Activated CD8-positive, alpha-beta memory T cell treated with anti-CD3 and anti-CD28 coated beads for 24 hours (primary cell): ENCODE data around the gene DOCK10.

Experiments used
- DNase-seq: peaks from one replicate; pipeline ENCODE4 v3.0.0-alpha.2; 2020

Gene DOCK10

DNA sequence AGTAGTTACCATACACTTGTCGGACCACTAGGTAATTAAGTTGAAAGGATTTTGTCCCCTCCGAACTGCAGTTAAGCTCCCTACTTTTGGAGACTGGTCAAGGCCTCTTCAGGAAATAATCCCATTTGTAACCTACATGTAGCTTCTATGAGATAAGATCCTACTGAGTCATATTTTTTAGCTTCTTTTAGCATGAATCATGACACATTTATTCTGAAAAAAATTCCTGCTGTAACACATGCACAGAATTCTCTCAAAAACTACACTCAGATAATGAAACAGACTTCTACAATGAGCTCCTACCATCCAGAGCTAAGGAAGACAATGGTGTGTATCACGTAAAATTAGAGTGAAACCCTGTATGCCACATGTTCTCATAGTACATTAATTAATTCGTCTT is 225.5 kb downstream of the DOCK10 start:
- no peak for DNase-seq

DNA sequence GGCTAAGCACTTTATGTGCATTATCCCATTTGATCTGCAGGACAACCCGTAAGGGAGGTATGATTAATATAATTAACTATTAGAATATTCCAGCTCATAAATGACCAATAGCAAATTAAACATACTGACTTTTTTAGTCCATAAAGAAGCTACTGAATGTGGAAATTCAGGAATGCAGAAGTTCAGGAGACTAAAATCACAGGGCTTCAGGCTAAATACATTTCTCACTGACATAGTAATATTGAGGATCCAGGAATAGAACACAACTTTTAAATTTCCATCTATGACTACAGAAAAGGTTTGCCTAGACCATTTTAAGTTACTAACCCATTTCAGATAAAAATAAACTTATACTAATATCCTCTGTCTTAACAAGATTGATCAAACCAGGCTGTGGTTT is 228.7 kb downstream of the DOCK10 start:
- no peak for DNase-seq

DNA sequence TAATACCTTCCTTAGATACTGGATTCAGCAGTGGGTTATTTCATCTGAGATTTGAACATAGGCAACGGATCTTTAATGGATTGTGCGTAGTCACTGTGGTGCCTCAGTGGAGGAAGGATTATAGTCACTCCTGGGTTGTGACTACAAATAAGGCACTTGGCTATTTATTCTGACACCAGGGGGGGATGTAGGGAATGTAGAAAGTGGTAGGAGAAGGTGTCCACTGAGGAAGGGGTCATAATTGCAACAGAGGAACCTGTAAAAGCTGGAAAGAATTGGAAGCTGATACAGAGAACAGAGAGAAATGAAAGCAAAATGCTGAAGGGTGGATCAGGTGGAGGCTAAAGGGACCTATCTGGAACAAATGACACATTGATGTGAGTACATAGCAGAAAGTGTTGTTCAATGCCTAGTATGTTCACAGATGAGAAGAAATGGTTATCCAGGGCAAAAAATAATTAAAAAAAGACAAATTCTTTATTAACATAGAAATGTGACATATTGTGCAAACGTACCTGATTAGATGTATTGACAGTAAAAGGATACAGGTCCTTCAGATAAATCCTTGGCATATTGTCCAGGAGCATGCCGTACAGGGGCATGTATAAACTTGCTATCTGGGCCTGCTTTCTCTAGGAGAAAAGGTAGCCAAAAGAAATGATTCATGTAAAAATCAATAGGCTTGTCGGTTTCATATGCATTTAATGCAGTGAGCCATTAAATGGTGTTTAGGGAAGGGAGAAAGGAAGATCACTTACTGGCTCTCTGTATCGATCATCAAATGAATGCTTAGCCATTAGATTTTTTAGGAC is 234.9 kb downstream of the DOCK10 start:
- DNase-seq, result no peak

DNA sequence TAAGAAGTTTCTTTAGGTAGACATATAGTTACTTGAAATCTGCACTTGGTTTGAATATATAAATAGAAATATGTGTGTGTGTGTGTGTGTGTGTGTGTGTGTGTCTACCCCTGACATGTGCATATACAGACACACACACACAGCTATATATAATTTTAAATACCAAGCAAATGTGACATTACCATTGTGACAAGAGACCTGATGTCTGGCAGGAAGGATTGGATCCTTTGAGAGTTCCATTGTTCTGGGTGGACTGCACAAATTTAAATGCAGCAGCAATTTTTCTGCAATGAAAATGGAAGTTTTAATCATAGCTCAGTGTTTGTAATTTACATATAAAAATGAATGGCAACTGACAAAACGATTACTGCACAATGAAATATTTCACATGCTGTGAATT is 238.3 kb downstream of the DOCK10 start:
- no peak for DNase-seq

GRCh38 chr2:224802407-224802806 is 239.9 kb downstream of the DOCK10 start:
- no peak for DNase-seq

DNA sequence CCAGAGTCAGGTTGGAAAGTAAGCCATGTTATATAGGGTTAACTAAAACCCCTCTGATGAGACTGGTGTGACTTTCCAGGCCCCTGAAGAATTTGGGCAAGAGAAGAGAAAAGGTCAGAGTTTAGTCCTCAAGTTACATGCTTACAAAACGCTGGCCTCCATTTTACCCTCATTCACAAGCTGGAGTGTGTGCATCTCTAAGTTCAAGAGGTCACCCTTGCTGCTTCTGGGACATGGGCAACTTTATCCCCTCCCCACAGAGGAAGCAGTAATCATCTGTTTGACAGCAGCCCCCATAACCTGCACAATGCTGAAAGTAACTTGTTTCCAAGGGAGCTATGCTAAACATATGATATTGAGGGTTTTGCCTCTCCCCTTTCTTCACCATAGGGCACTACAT is 240.9 kb downstream of the DOCK10 start:
- DNase-seq, result no peak

GRCh38 chr2:224799691-224800090 is 242.6 kb downstream of the DOCK10 start:
- no peak for DNase-seq

GRCh38 chr2:224798180-224798579 is 244.1 kb downstream of the DOCK10 start:
- DNase-seq, result no peak

GRCh38 chr2:224796695-224797305 is 245.5 kb downstream of the DOCK10 start:
- no peak for DNase-seq

DNA sequence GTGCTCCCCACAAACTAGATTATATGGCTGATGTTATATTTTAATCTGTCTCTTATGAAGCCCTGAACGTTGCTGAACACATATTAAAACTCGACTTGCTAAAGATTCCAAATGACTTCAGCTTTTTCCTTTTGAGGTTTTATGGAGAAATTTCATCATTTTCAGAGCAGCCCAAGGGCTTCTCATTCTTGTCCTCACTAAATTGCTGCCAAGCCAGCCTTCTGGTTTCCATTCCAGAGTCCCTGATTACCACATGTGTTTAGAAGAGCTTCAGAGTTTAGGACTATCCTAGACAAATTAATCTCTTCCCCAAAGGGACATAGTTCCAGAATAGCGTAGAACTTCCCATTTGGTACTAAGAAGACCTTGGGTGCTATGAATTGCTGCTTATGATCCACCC is 248.3 kb downstream of the DOCK10 start:
- DNase-seq, result no peak

DNA sequence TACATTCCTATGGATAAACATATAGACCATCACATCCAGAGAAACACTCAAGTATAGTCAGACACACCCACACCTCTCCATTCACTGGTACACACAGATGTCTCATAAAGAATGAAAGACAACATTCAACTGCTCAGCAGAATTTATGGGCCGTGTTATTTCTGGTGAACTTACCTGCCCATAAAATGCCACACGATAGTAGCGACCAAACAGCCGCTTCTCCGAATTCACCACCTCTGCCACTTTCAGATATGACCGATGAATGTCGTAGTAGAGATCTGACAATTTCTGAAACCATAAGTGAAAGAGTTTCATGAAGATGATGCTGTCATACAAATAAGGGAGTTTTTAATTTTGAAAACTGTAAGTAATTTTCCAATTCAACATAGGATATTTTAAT is 255.4 kb downstream of the DOCK10 start:
- DNase-seq, result no peak

GRCh38 chr2:224781400-224781799 is 260.9 kb downstream of the DOCK10 start:
- DNase-seq, result no peak

DNA sequence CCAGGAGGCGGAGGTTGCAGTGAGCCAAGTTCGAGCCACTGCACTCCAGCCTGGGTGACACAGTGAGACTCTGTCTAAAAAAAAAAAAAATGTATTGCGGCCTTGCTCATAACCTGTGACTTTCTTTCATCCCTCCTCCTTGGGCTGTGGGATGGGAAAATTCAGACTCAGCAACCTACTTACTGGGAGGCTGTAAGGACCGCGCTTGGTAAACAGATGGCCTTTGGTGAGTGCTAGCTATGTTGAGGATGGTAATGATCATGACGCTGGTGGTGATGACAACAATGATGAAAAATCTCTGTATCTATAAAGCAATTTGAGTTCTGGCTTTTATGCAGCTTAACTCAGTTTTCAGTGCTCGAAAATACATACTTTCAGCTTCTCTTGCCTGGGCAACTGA is 261.4 kb downstream of the DOCK10 start:
- no peak for DNase-seq

- no peak for DNase-seq
These were observed 262.2 kb downstream of the DOCK10 start for GRCh38 chr2:224780106-224780505.

- peak; percentile 82 for DNase-seq
These were observed 263.8 kb downstream of the DOCK10 start for GRCh38 chr2:224778474-224778877.

GRCh38 chr2:224777559-224777930 is 264.7 kb downstream of the DOCK10 start:
- DNase-seq, result no peak

- no peak for DNase-seq
These were observed 265.3 kb downstream of the DOCK10 start for GRCh38 chr2:224776795-224777558.

- DNase-seq, result no peak
These were observed 266.6 kb downstream of the DOCK10 start for GRCh38 chr2:224775647-224776046.

- no peak for DNase-seq
These were observed 267.5 kb downstream of the DOCK10 start for GRCh38 chr2:224774735-224775134.

DNA sequence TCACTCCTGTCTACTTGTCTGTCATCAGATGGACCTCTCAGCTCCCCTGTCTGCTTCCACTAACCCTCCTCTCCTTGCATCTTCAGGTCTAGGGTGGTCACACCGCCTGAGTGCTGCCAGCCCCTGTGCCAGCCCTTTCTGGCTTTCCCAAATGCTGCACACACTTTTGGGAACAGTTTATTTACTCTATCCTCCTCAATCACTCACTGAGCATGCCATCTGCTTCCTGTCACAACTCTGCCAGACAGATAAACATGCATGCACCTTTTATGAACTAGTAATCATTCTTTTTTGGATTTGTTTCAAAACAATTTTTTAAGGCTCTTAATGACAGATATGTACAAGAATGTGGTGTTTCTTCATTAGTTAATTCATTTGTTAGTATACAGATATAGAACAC is 269.8 kb downstream of the DOCK10 start:
- no peak for DNase-seq

DNA sequence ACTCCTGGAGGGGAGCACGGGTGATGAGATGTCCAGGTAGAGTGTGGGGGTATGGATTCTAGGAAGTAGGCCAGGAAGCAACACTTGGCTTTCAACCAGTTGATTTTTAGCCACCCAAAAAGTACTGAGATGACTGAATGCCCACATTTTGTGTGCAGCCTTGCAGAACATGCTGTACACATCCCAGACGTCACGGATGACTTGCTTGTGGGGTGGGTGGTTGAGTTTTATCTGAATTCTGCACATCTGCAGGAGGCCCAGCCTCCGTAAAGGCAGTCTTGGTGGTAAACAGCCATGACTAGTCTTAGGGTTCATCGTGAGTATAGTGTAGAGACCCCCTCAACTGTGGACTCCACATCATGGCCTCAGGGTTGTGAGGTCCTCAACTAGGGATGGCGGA is 272.8 kb downstream of the DOCK10 start:
- no peak for DNase-seq

- no peak for DNase-seq
These were observed 277.6 kb downstream of the DOCK10 start for GRCh38 chr2:224764565-224765236.

GRCh38 chr2:224757934-224758548 is 284.2 kb downstream of the DOCK10 start:
- no peak for DNase-seq
